ENCODE data around the gene PITPNC1. TPM values are rescaled to one million over a fixed set of nuclear protein-coding genes. Genes with fewer than 3 reads are reported as not detected.

PITPNC1 gene
- total RNA-seq, 4 donors from 2014 or later = 4.1 to 45.1 (median 8.7) TPM

GRCh38 chr17:67372751-67373150, 4.3 kb upstream of the PITPNC1 start:
- TF ChIP-seq POLR2A (IDR thresholded peaks at IDR 0.05) (no peak), CTCF (IDR thresholded peaks at IDR 0.05) (no peak)
- DNase-seq = no peak
- Histone ChIP-seq H3K4me3 (no peak overlapping the region), H3K4me1 (no peaks in the 10 kb centered on the region), H3K36me3 (no peaks in the 10 kb centered on the region), H3K27ac (no peak overlapping the region), H3K9me3 (no peaks in the 10 kb centered on the region), H3K27me3 (no peaks in the 10 kb centered on the region)
- intact Hi-C loops (cut with DNase I; ENCODE audit: low total_unique reads) = no loop called here

- H3K36me3 ChIP-seq = no peaks in the 10 kb centered on the region
- TF ChIP-seq POLR2A (IDR thresholded peaks at IDR 0.05) (no peak), CTCF (IDR thresholded peaks at IDR 0.05) (peak; percentile 70 to 76 (median 74))
- intact Hi-C loops (cut with DNase I; ENCODE audit: low total_unique reads) = loop anchor here (5.0 kb wide), 1 partner anchor 313 kb away; no protein-coding TSS in a partner anchor
- H3K27me3 ChIP-seq = no peaks in the 10 kb centered on the region
- peak; percentile 74 to 79 for DNase-seq
- no peaks in the 10 kb centered on the region for H3K9me3 ChIP-seq
- no peak overlapping the region for H3K27ac ChIP-seq
- H3K4me3 ChIP-seq = no peak overlapping the region
- H3K4me1 ChIP-seq = no peaks in the 10 kb centered on the region
Measured at GRCh38 chr17:67374329-67375053, 2.6 kb upstream of the PITPNC1 start.

GRCh38 chr17:67375054-67375427, 2.0 kb upstream of the PITPNC1 start:
- H3K36me3 ChIP-seq = no peaks in the 10 kb centered on the region
- H3K4me3 ChIP-seq = no peak overlapping the region
- no peak overlapping the region for H3K27ac ChIP-seq
- H3K27me3 ChIP-seq = no peaks in the 10 kb centered on the region
- H3K9me3 ChIP-seq = no peaks in the 10 kb centered on the region
- no peak for DNase-seq
- intact Hi-C loops (cut with DNase I; ENCODE audit: low total_unique reads) = loop anchor here (5.0 kb wide), 1 partner anchor 312 kb away; no protein-coding TSS in a partner anchor
- no peaks in the 10 kb centered on the region for H3K4me1 ChIP-seq
- TF ChIP-seq POLR2A (IDR thresholded peaks at IDR 0.05) = no peak
- no peak for TF ChIP-seq CTCF (IDR thresholded peaks at IDR 0.05)

- intact Hi-C loops (cut with DNase I; ENCODE audit: low total_unique reads) = loop anchor here (5.0 kb wide), 1 partner anchor 312 kb away; no protein-coding TSS in a partner anchor
- Histone ChIP-seq H3K27ac (no peak overlapping the region), H3K4me1 (no peaks in the 10 kb centered on the region), H3K9me3 (no peaks in the 10 kb centered on the region), H3K36me3 (no peaks in the 10 kb centered on the region), H3K27me3 (no peaks in the 10 kb centered on the region), H3K4me3 (no peak overlapping the region)
- no peak for DNase-seq
- no peak for TF ChIP-seq CTCF (IDR thresholded peaks at IDR 0.05)
- TF ChIP-seq POLR2A (IDR thresholded peaks at IDR 0.05) = no peak
Measured at GRCh38 chr17:67375716-67376115, 1.4 kb upstream of the PITPNC1 start.

GRCh38 chr17:67376415-67376736, 705 bp upstream of the PITPNC1 start:
- H3K9me3 ChIP-seq = no peaks in the 10 kb centered on the region
- no peaks in the 10 kb centered on the region for H3K4me1 ChIP-seq
- H3K27me3 ChIP-seq = no peaks in the 10 kb centered on the region
- H3K27ac ChIP-seq = peak overlapping the region; percentile 91 to 96
- H3K4me3 ChIP-seq = peak overlapping the region in 1 of 2 donors; percentile 90
- DNase-seq = no peak
- TF ChIP-seq CTCF (IDR thresholded peaks at IDR 0.05) = no peak
- intact Hi-C loops (cut with DNase I; ENCODE audit: low total_unique reads) = loop anchor here (5.0 kb wide), 1 partner anchor 311 kb away; no protein-coding TSS in a partner anchor
- H3K36me3 ChIP-seq = no peaks in the 10 kb centered on the region

All from uterus (tissue), 4 donors.